Liver (tissue), 3 donors: ENCODE data around the gene CYP2W1.

Source experiments
- EGR1 ChIP-seq, 2 donors: IDR thresholded peaks; 2 replicates each; pipeline ENCODE4 v1.6.1; 2016 to 2018; ENCODE audit warnings: antibody characterized with exemption in 2 of 2, low read depth in 2 of 2
- GABPA ChIP-seq, 2 donors: IDR thresholded peaks in 1 of 2; conservative IDR thresholded peaks in 1 of 2; 2 replicates each; pipeline ENCODE4 v1.6.1; 2016; ENCODE audit warnings: antibody characterized with exemption in 2 of 2, mild to moderate bottlenecking in 1 of 2, moderate library complexity in 1 of 2
- HNF4A ChIP-seq, 2 donors: conservative IDR thresholded peaks; 2 replicates each; pipeline ENCODE4 v1.6.1; 2016; ENCODE audit warnings: antibody characterized with exemption in 2 of 2, mild to moderate bottlenecking in 2 of 2
- JUND ChIP-seq, 2 donors: IDR thresholded peaks; 2 replicates each; pipeline ENCODE4 v1.6.1; 2016; ENCODE audit warnings: antibody characterized with exemption in 2 of 2
- RAD21 ChIP-seq, 2 donors: IDR thresholded peaks; 2 replicates each; pipeline ENCODE4 v1.6.1; 2016; ENCODE audit warnings: antibody characterized with exemption in 2 of 2, mild to moderate bottlenecking in 2 of 2
- TAF1 ChIP-seq: conservative IDR thresholded peaks from 2 replicates; pipeline ENCODE4 v1.6.1; 2016; ENCODE audit warnings: antibody characterized with exemption, mild to moderate bottlenecking
- YY1 ChIP-seq: IDR thresholded peaks from 2 replicates; pipeline ENCODE4 v1.6.1; 2016; ENCODE audit warnings: antibody characterized with exemption, mild to moderate bottlenecking
- ZBTB33 ChIP-seq: IDR thresholded peaks from 2 replicates; pipeline ENCODE4 v1.6.1; 2016; ENCODE audit warnings: antibody characterized with exemption
- TF ChIP-seq, protein P1 (sequence below): fragments of 150-350 bp; IDR thresholded peaks from 2 replicates; pipeline ENCODE4 v1.5.1; 2017; ENCODE audit warnings: improper control_type of control experiment, low read depth, low read length; ENCODE audit not compliant: missing input control
- TF ChIP-seq, protein P2 (sequence below): IDR thresholded peaks from 2 replicates; pipeline ENCODE4 v1.6.1; 2016; ENCODE audit warnings: antibody characterized with exemption
- donor health status: healthy.
- donor health status: healthy.

- TF ChIP-seq, protein P1, sequence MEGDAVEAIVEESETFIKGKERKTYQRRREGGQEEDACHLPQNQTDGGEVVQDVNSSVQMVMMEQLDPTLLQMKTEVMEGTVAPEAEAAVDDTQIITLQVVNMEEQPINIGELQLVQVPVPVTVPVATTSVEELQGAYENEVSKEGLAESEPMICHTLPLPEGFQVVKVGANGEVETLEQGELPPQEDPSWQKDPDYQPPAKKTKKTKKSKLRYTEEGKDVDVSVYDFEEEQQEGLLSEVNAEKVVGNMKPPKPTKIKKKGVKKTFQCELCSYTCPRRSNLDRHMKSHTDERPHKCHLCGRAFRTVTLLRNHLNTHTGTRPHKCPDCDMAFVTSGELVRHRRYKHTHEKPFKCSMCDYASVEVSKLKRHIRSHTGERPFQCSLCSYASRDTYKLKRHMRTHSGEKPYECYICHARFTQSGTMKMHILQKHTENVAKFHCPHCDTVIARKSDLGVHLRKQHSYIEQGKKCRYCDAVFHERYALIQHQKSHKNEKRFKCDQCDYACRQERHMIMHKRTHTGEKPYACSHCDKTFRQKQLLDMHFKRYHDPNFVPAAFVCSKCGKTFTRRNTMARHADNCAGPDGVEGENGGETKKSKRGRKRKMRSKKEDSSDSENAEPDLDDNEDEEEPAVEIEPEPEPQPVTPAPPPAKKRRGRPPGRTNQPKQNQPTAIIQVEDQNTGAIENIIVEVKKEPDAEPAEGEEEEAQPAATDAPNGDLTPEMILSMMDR: no peak
- no peak for TF ChIP-seq TAF1
- TF ChIP-seq ZBTB33: no peak
- TF ChIP-seq, protein P2, sequence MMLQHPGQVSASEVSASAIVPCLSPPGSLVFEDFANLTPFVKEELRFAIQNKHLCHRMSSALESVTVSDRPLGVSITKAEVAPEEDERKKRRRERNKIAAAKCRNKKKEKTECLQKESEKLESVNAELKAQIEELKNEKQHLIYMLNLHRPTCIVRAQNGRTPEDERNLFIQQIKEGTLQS: no peak
- TF ChIP-seq GABPA (IDR thresholded peaks at IDR 0.05 in 1 of 2, conservative IDR thresholded peaks at IDR 0.05 in 1 of 2): no peak
- no peak for TF ChIP-seq YY1
- peak in 1 of 2 donors; percentile 14 for TF ChIP-seq RAD21 (IDR thresholded peaks at IDR 0.05)
- TF ChIP-seq HNF4A (conservative IDR thresholded peaks at IDR 0.05): no peak
- no peak for TF ChIP-seq EGR1 (IDR thresholded peaks at IDR 0.05; ENCODE audit: low read depth in 2 of 2)
- no peak for TF ChIP-seq JUND (IDR thresholded peaks at IDR 0.05)
Measured at GRCh38 chr7:964401-965231, 18.4 kb upstream of the CYP2W1 start.
